Measurements from ENCODE around the gene CNGA3. TPM values are rescaled to one million over a fixed set of nuclear protein-coding genes. Genes with fewer than 3 reads are reported as not detected.

The CNGA3 gene
- total and polyA plus RNA-seq, 2 donors (not counting 3 experiments of a cell fraction or from before 2014, with no cell fraction given): not detected

DNA sequence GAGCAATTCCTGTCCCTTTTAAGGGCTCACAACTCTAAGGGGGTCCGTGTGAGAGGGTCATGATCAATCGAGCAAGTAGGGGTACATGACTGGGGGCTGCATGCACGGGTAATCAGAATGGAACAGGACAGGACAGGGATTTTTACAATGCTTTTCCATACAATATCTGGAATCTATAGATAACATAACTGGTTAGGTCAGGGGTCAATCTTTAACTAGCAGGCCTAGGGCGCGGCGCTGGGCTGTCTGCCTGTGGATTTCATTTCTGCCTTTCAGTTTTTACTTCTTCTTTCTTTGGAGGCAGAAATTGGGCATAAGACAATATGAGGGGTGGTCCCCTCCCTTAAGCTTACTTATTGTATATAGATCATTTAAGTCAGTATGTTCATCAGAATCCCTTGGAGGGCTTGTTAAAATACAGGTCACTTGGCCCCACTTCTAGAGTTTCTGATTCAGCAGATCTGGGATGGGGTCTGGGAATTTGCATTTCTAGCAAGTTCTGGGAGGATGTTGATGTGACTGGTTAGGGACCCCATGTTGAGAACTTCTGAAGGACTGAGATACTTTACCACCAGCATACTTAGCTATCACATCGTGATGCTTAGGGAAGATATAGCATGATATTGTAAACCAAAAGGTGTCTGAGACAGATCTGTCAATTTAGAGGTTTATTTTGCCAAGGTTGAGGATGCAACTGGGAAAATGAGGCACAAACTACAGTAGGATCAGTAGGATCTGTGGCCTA, 95.6 kb downstream of the CNGA3 start:
- no peak overlapping the region for H3K9ac ChIP-seq (replicated peaks; ENCODE audit: extremely low read depth, insufficient read depth, low read length)
- intact Hi-C loops (cut with micrococcal nuclease) (no loop called here), dilution Hi-C loops (cut with MboI; ENCODE audit: extremely low pct_ligation_motif_present, low sequenced_read_pairs) (no loop called here)
- H3K4me2 ChIP-seq (ENCODE audit: insufficient read depth, low read length): no peak overlapping the region
- H3K79me2 ChIP-seq (ENCODE audit: control insufficient read depth, insufficient read depth, low read length): peaks cover 17% of the 10 kb centered on the region
- no peak overlapping the region for H3K27ac ChIP-seq (ENCODE audit: insufficient read depth, low read depth, low read length)
- TF ChIP-seq EZH2 (IDR thresholded peaks at IDR 0.05; ENCODE audit: borderline replicate concordance, low read depth, low read length, severe bottlenecking) (no peak), POLR2A (IDR thresholded peaks at IDR 0.05; ENCODE audit: low read depth, low read length) (no peak), CTCF (IDR thresholded peaks at IDR 0.05; ENCODE audit: extremely low read depth in 1 of 2, insufficient read depth in 1 of 2, low read depth in 1 of 2, low read length in 2 of 2) (no peak), FOS (IDR thresholded peaks at IDR 0.05; ENCODE audit: borderline replicate concordance, insufficient read depth, low read length) (no peak), GATA2 (IDR thresholded peaks at IDR 0.05; ENCODE audit: insufficient read depth, insufficient read length, low read depth, low read length) (no peak), MYC (IDR thresholded peaks at IDR 0.05; ENCODE audit: low read depth, low read length) (no peak), JUN (IDR thresholded peaks at IDR 0.05; ENCODE audit: borderline replicate concordance, insufficient read depth, insufficient read length, low read depth) (no peak), POLR2AphosphoS5 (IDR thresholded peaks at IDR 0.05; ENCODE audit: insufficient read depth, low read depth, low read length) (no peak)
- TF ChIP-seq, protein P1, sequence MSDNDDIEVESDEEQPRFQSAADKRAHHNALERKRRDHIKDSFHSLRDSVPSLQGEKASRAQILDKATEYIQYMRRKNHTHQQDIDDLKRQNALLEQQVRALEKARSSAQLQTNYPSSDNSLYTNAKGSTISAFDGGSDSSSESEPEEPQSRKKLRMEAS (IDR thresholded peaks at IDR 0.05; ENCODE audit: insufficient read depth, insufficient read length): no peak
- no peak overlapping the region for H2AFZ ChIP-seq (ENCODE audit: low read depth, low read length)
- H3K27me3 ChIP-seq (ENCODE audit: control insufficient read depth in 2 of 2, insufficient read depth in 2 of 2, low read length in 2 of 2): no peaks in the 10 kb centered on the region
- no peaks in the 10 kb centered on the region for H3K9me1 ChIP-seq (replicated peaks; ENCODE audit: control insufficient read depth, extremely low read depth, insufficient read depth, low read length)
- no peaks in the 10 kb centered on the region for H3K36me3 ChIP-seq (ENCODE audit: control insufficient read depth in 2 of 2, extremely low read depth in 1 of 2, insufficient read depth in 2 of 2, low read length in 2 of 2)
- H4K20me1 ChIP-seq (replicated peaks; ENCODE audit: control insufficient read depth, extremely low read depth, insufficient read depth, low read length): no peaks in the 10 kb centered on the region
- POLR2A ChIA-PET: no interaction called here
- no peak overlapping the region for H3K4me3 ChIP-seq (replicated peaks in 1 of 3; ENCODE audit: insufficient read depth in 1 of 3, low read depth in 1 of 3, low read length in 3 of 3)
- no peak for DNase-seq (ENCODE audit: low read depth, low spot score)
- BruUV-seq (replicated peaks): no TSS peak
- H3K4me1 ChIP-seq (ENCODE audit: control insufficient read depth, extremely low read depth, insufficient read depth, low read length): peaks cover 16% of the 10 kb centered on the region
- no peaks in the 10 kb centered on the region for H3K9me3 ChIP-seq (replicated peaks; ENCODE audit: control insufficient read depth, insufficient read depth, low read length)
- CTCF ChIA-PET: interaction anchor here (0.8 to 1.0 kb wide), 2 partner anchors 29 to 77 kb away, joined by 3 to 4 read pairs; no protein-coding TSS in a partner anchor
- FAIRE-seq: no peak
